Stimulated activated CD8-positive, alpha-beta memory T cell treated with anti-CD3 and anti-CD28 coated beads, Interleukin-7, amount 100 ng/mL, for 24 hours (primary cell): ENCODE data around the gene HS6ST1.

Source experiments
- DNase-seq: peaks from one replicate; pipeline ENCODE4 v3.0.0-alpha.2; 2020; ENCODE audit warnings: low read depth

Gene HS6ST1, protein sequence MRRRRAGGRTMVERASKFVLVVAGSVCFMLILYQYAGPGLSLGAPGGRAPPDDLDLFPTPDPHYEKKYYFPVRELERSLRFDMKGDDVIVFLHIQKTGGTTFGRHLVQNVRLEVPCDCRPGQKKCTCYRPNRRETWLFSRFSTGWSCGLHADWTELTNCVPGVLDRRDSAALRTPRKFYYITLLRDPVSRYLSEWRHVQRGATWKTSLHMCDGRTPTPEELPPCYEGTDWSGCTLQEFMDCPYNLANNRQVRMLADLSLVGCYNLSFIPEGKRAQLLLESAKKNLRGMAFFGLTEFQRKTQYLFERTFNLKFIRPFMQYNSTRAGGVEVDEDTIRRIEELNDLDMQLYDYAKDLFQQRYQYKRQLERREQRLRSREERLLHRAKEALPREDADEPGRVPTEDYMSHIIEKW

DNA sequence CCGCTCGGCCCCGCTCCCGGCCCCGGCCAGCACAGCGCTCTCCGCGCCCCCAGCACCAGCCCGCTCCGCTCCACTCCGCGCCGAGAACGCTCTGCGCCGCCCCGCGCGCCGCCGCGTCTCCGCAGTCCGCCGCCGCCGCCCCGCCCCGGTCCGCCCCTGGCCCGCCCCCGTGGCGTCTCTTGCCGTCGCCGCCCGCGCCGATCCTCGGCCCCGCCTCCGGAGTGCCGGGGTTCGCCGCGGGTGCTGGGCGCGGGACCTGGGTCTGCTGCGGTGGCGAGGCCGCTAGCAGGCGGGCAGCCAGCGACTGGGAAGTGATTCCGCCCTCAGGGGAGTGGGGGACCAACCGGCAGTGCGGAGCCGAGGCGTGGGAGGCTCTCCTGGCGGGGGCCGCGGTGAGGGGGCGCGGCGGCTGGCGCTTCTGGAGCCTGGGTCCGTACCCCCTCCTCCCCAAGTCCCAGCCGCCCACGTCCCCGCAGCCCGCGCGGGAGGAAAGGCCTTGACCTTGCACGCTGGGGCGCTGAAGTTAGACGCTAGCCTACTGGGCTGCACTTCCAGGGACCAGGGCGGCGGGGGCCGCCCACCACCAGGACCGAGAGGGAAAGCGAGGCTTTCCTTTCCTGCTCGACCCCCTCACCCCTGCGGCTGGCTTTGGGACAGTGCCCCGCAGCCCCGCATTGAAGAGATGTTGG, at the start of gene HS6ST1:
HS6ST1 (minus strand) TSS at position 93 of the 689 bp plus-strand sequence. CDS start 305 bp downstream, outside the sequence.
- DNase-seq: peak; percentile 79

DNA sequence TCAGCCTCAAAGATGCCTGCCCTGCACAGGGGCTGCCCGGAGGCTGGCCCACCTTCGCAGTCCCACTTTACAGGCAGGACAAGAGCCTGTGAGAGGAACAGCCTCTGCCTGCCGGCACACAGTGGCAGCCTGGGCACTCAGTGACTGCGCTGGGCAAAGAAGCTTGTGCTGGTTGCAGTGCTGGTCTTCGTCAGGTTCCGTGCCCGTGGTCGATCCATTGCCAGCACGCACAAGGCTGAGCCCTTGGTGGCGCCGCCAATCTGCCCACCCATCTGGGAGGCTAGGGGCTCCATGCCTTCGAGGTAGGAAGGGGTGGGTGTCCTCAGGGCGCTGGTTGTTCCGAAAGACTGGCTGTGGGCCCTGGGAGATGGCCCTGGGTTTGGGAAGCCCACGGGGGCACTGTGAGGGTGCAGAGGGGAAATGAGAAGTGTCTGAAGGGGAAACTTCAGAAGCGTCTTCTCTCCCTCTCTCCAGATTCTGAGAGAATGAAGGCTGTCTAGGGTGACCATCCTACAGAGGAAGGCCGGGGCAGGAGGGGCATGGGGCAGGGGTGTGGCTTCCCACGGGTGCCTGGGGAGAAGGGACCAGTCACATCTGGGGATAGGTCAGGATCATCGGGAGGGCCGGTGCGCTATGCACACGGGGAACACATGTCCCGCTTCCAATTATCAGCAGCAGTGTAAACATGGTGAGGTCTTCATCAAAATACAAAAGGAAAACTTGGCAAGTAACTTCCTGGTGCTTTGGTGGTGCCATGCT, 49.1 kb upstream of the HS6ST1 start:
- no peak for DNase-seq

DNA sequence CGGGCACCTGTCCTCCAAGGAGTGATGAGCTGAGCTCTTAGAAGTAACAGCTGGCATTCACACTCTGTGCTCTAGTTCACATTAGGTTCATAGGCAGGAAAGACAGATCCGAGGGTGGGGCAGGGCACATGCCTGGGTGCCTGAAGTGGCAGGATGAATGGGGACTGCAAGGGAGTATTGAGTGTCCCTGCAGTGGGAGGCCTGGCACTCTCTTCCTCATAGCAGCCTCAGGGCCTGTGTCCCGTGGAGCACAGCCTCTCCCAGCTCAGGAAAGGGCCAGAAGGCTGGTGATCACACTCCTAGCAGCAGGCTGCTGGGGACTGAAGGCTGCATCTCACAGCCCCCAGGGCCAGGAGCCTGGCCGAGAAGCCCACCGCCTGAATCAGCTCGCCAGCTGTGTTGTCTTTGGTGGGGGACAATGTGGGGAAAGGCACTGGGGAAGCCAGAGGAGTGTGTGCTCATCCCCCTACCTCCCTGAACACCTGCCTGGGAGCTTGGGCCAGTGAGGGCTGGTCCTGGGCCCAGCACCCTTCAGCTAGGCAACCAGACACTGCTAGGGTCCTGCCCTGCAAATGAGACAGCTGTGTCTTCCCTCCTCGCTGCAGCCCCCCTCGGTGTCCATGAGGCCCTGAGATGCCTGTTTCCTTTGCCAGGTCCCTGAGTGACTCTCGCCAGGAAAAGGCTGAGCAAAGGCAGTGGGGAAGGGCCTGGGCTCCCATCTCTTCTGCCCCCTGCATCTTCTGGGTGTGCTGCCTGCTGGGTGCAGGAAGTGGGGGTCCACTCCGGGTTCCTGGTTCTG, 48.2 kb upstream of the HS6ST1 start:
- DNase-seq: no peak

DNA sequence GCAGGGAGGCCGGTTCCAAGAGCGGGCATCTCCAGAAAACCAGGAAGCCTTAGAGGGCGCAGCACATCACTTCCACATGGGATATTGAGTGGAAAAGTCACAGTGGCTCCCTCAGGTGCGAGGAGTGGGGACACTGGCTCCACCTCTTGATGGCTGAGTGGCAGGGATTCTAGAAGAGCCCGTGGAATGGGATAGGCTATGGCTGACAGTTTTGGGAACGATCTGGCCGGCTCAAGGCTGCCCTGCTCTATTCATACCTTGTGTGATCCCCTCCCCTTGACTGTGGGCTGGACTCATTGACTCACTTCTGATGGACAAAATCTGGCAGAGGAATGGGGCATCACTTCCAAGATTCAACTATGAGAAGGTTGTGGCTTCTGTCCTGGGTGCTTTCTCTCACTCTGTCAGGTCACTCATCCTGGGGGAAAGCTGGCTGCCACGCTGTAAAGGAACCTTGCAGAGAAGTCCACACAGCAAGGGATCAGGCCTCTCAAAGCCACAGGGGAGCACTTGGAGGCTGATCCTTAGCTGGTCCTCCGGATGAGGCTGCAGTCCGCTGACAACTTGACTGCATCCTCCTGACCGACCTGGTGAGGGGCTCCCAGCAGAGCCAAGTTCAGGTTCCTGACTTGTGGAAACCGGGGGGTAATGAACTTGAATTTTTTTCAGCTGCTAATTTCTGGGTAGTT, 46.7 kb upstream of the HS6ST1 start:
- no peak for DNase-seq

DNA sequence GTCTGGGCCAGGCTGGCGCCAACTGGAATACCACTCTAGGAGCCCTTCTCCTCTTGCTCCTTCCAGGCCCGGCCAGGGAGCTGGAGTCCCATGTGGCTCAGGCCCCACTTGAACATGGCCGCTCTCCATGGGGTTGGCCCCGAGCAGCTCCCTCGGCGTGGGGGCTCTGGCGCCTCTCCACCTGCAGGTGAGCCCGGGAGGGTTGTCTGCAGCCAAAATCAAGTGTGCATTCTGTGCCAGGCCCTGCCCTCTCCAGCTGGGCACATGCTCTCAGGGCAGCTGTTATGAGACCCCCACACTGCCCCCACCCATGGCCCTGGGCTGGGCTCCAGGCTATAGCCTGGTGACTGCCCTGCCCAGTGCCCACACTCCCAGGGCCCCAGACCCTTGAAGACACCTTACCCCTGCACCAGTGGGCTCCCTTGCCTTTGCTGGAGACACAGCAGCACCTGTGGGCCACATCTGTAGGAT, 45.8 kb upstream of the HS6ST1 start:
- no peak for DNase-seq

DNA sequence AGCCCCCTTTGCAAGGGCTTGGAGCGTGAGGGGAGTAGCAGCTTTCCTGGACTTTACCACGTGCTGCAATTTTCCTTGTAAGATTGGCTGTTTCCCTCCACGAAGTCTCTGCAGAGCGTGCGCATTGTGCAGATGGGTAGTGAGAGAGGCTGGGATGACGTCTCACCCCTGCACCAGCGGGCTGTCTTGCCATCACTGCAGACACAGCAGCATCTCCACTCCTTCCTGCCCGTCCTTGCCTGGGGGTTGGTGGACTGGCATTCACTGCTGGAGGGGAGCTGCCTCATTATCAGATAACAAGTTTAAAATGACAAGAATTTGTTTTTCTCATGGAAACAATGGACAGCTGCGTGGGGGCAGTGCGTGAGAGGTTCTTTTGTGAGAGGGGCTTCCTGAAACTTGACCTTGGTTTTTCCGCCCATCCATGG, 45.3 kb upstream of the HS6ST1 start:
- no peak for DNase-seq

DNA sequence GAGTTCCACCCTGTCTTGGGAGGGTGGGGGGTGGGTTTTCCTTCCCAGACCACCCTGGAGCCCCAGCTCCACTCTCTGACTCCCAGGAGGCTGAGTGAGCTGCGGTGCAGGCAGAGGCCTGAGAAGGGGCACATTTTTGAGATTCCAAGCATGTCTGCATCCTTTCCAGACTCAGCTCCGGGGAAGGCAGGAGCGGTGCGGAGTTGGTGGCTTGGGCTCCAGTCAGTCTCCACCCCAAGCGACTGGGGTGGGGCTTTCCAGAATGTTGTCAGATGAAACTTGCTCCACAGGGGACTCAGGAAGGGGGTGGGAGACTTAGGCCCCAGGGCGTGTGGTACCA, 44.2 kb upstream of the HS6ST1 start:
- DNase-seq: no peak

DNA sequence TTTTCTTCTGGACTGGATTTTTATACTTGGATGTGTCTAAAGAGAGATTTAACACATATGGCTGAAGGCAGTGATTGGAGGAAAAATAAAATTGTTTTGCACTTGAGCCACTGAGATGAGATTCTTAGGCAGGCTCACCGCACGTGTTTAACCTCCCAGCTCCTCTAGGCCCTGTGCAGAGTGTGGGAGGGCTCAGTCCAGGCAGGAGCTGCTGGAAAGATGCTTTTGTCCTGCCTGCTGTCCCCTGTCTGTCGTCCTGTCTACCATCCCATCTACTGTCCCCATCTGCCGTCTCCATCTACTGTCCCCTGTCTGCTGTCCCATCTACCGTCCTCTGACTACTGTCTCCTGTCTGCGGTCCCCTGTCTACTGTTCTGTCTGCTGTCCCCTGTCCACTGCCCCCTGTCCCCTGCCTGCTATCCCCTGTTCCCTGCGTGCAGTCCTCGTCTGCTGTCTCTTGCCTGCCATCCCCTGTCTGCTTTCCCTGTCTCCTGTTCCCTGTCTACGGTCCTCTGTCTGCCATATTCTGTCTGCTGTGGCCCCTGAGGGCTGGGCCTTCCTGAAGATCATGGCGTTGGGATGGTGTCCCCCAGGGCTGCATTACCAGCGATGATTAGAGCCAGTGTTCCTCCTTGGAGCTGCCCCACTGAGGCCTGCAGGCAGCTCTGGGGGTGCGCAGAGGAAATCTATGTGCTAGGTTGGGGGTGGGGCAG, 43.7 kb upstream of the HS6ST1 start:
- no peak for DNase-seq

DNA sequence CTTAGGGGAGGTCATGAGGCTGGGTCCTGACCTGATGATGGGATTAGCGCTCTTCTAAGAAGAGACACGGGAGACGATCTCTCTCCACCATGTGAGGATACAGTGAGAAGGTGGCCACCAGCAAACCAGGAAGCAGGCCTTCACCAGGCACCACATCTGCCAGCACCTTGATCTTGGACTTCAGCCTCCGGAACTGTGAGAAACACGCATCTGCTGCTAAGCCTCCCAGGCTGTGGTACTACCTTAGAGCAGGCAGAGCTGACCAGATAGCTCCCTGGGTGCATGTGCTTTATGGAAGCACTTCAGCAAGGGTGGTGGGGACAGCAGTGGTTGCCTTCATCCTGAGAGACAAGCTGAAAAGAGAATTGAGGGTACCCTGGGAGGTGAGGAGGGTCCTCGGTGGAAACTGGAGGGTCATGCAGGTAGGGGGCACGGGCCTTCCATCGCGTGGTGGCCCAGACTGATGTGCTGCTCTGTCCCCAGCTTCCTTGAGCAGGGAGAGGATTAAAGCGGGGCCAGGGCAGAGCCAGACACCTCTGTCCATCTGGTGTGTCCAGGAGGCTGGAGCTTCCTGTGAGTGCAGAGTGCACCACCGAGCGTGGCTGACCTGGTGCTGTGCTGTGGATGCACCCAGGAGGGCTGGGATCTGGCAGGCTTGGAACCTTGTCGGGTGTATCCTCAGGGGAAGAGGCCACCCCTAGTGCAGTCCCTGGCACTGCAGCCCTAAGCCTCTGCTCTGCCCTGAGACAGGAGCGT, 42.9 kb upstream of the HS6ST1 start:
- DNase-seq: no peak

DNA sequence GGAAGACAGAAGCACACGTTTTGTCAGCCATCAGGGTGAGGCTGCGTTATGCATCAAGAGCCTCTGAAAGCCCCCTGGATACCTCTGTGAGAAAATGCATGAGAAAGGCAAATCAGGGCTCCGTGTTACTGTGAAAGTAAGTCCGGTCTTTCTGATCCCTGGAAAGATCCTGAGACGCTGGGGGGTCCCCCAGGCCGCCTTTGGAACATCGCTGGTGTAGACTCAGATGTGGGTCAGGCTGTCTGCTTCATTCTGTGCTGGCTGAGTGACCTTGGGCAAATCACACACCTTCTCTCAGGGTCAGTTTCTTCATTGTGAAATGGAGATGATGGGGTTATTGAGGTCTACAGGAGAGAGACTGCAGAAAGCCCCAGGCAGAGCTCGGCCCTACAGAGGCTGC, 42.0 kb upstream of the HS6ST1 start:
- no peak for DNase-seq

DNA sequence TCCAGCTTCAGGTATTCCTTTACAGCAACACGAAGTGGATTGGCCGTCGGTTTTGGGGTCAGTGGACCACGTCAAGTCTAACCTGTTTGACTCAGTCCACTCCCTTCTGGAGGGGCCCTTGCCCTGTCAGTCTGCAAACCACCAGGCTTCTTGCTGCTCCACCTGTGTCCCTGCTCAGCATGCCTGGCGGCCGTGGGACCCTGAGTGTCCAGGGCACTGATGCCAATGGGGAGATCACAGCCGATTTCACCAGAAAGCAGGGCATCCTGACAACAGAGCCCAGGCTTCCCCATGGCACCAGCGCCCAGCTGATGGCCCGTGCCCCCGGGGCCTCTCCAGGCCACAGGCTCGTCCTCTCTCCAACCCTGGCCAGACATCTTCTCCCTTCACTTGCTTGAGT, 41.2 kb upstream of the HS6ST1 start:
- DNase-seq: no peak

DNA sequence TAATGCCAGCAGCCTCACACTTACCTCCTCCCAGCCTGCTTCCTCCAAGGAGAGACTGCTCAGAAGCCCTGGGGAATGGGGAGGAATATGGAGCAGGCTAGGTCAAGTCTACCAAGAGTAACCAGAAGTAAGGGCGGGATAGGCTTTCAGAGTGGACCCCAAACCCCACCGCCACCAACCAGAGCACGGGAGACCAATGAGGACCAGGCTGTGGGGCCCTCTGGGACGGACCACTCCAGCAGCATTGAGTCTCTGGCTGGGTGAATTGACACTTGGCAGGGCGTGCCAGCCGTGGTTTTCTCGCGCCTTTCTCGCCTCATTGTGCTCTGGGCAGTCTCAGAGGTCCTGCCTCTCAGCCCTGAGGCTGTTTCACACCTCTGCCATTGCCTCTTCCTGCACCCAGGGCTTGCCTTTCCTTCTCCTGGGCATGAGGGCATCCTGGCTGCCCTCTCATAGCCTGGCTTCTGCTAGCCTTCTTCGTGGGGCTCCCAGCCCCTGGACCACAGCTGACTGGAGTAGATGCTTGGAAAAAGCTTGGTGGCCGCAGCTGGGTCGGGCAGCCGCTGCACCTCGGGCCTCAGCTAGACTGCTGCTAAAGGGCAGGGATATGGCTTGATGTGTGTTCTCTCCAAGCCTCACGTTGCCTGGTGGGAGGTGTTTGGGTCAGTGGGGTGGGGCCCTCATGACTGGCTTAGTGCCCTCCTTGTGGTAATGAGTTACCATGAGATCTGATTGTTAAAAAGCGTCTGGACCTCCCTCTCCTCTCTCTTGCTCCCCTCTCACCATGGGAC, 40.5 kb upstream of the HS6ST1 start:
- no peak for DNase-seq

DNA sequence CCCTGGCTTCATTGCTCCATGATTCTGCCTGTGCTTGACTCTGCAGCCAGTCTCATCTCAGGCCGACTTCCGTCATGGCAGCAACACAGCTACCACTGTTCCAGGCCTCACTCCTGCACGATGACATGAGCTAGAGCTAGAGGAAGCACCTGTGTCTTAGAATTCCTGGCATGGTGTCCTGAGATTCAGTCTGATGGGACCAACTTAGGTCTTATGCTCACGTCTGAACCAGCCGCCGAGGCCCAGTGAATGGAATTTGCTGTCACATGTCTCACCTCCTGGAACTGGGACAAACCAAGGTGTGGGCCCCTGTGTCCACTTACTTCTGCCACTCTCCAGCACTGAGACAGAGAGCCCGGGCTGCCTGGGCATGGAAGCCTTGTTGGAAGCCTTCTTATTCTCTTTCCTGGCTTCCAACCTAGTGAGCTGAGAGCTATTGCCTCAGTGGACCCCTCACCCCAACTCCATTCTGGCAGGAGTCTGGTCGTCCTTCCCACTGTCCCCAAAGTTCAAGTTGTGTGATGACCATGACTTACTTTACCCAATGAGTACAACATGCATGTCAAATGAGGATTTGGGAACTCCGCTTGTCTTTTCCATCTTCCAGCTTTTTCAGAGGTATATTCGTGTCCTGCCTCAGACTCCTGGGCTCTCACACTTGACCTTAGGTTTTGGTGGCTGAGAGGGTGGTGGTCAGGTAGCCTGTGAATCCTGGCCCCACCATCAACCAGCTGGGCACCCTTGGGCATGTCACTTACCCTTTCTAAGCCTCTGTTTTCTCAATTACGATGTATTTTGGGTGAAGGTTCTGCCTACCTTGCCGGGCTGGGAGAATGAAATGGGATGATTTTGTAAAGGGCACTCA, 39.1 kb upstream of the HS6ST1 start:
- no peak for DNase-seq

DNA sequence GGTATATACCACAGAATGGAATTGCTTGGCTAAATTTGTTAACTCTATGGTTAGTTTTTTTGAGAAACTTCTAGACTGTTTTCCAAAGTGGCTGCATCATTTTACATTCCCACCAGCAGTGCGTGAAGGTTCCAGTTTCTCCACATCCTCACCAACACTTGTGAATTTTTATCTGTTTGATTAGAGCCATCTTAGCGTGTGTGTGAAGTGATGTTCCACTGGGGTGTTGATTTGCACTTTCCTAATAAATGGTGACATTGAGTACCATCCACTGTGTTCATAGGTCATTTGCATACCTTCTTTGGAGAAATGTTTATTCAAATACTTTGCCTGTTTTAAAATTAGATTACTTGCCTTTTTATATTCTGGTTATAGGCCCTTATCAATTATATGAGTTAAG, 37.5 kb upstream of the HS6ST1 start:
- no peak for DNase-seq

DNA sequence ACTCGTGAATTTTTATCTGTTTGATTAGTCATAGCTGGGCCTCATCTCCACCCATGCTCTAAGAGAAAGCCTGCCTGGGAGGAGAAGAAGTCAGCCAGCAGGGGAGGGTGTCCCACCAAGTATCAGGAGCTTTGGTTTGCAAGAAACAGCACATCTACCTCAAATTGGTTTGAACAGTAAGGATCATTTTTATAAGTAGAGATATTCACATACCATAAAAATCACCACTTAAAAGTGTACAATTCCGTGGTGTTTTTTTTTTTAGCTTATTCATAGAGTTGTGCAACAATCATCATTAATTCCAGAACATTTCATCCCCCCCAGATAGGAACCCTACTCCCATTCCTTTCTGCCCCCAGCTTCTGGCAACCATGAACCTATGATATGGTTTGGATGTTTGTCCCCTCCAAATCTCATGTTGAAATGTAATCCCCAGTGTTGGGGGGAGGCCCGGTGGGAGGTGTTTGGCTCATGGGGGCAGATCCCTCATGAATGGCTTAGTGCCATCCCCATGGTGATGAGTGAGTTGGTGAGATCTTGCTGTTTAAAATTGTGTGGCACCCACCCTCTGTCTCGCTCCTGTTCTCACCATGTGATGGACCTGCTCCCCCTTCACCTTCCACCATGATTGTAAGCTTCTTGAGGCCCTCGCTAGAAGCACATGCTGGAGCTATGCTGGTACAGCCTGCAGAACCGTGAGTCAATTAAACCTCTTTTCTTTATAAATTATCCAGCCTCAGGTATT, 36.2 kb upstream of the HS6ST1 start:
- DNase-seq: no peak

DNA sequence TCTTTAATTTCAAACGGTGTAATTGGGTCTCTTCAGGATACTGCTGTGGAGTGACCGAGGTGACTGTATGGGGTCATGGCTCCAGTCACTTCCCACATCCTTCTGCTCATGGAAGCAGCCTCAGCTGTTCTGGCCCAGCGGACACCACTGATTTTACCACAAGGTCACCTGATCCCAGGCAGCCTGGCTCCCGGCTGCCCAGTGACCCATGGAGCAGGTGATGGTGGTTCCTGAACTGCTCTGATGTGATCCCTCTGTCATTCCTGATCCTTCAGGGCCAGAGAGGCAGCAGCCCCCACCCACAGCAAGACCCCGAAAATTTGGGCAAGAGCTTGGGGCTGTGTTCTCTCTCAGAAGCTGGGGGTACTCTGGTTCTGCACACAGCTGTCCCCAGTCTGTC, 35.5 kb upstream of the HS6ST1 start:
- no peak for DNase-seq

DNA sequence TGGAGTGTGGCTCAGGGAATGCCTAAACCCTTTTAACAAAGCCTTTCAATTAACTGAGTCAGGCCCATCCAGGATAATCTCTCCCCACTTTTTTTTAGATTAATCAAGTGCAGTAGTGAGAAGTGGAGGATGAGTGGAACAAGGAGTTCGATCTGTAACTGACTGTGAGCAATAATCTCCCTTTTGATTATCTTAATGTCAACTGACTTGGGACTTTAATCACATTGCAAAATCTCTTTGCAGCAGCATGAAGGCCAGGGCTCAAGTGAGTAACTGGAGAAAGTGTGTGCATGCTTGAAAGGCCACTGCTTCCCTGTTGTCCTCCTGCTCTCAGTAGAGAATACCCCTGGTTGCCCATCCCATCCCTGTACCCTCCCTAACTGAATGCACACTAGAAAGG, 32.1 kb upstream of the HS6ST1 start:
- no peak for DNase-seq
